Measurements from ENCODE around the gene DFFB. TPM values are rescaled to one million over a fixed set of nuclear protein-coding genes. Genes with fewer than 3 reads are reported as not detected.
A peak's percentile ranks its signal among the peaks of the same experiment; 100 is the strongest.

The DFFB gene
- total RNA-seq, 2 experiments from 2014 or later: 10.6 to 12.5 TPM

GRCh38 chr1:3821004-3821403 is 36.3 kb upstream of the DFFB start:
- POLR2A ChIA-PET: no interaction called here
- H3K27me3 Mint-ChIP-seq: no peaks in the 10 kb centered on the region
- CTCF ChIA-PET: no interaction called here

DNA sequence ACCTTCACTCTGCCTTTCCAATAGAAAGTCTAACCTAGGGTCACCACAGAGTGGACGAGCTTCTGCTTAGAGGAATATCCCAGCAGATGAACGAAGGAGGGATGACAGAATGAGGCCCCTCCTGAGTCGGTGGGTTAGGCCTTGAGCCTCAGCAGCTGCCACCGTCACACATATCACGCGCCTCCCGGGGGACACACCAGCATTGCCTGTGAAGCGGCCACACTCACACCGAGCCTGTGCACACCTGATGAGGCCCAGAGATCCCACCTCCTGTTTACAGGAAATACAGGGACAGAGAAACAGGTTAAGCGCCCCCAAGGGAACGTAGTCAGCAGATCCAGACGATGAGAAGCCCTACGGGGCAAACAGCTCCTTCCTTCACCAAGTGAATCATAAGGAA is 35.8 kb upstream of the DFFB start:
- Mint-ChIP-seq H3K4me1 (no peaks in the 10 kb centered on the region), H3K9me3 (no peaks in the 10 kb centered on the region), H3K27ac (no peak overlapping the region), H3K27me3 (no peaks in the 10 kb centered on the region), H3K4me3 (no peak overlapping the region), H3K36me3 (ENCODE audit: low read depth) (peaks cover 16% of the 10 kb centered on the region)
- CTCF ChIA-PET: no interaction called here
- POLR2A ChIA-PET: no interaction called here
- no peak for DNase-seq

More at GRCh38 chr1:3821004-3821403, 36.3 kb upstream of the DFFB start:
- H3K4me3 Mint-ChIP-seq: no peak overlapping the region
- no peaks in the 10 kb centered on the region for H3K4me1 Mint-ChIP-seq
- no peak overlapping the region for H3K27ac Mint-ChIP-seq
- H3K36me3 Mint-ChIP-seq (ENCODE audit: low read depth): peaks cover 16% of the 10 kb centered on the region
- DNase-seq: no peak
- no peaks in the 10 kb centered on the region for H3K9me3 Mint-ChIP-seq

GRCh38 chr1:3821908-3822307 is 35.4 kb upstream of the DFFB start:
- H3K9me3 Mint-ChIP-seq: no peaks in the 10 kb centered on the region
- H3K27ac Mint-ChIP-seq: no peak overlapping the region
- CTCF ChIA-PET: no interaction called here
- H3K27me3 Mint-ChIP-seq: no peaks in the 10 kb centered on the region
- POLR2A ChIA-PET: no interaction called here
- H3K4me3 Mint-ChIP-seq: no peak overlapping the region
- DNase-seq: no peak
- no peaks in the 10 kb centered on the region for H3K4me1 Mint-ChIP-seq
- peaks cover 16% of the 10 kb centered on the region for H3K36me3 Mint-ChIP-seq (ENCODE audit: low read depth)

DNA sequence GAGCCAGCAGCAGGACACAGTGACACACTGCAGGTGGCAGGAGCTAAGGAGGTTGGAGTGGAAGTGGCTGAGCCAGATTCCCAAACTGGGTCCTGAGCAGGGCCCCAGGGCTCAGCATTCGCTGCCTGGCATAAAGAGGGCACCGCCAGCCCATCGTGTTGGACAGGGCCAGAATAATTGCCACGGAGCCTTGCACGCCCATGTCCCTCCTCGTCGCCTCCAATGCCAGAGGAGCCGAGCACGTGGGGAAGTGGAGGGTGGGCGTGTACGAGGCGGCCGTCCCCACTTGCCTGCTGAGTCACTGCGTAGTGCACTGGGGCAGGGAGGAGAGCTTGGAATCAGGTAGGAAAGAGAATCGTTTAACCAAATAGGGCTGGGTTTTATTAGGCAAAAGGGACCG is 34.9 kb upstream of the DFFB start:
- ChIA-PET CTCF (no interaction called here), POLR2A (no interaction called here)
- peaks cover 16% of the 10 kb centered on the region for H3K36me3 Mint-ChIP-seq (ENCODE audit: low read depth)
- H3K27ac Mint-ChIP-seq: no peak overlapping the region
- DNase-seq: no peak
- no peak overlapping the region for H3K4me3 Mint-ChIP-seq
- H3K4me1 Mint-ChIP-seq: no peaks in the 10 kb centered on the region
- H3K27me3 Mint-ChIP-seq: no peaks in the 10 kb centered on the region
- H3K9me3 Mint-ChIP-seq: no peaks in the 10 kb centered on the region

GRCh38 chr1:3824650-3825049 is 32.6 kb upstream of the DFFB start:
- CTCF ChIA-PET: no interaction called here
- no peak overlapping the region for H3K27ac Mint-ChIP-seq
- POLR2A ChIA-PET: no interaction called here
- H3K9me3 Mint-ChIP-seq: no peaks in the 10 kb centered on the region
- H3K36me3 Mint-ChIP-seq (ENCODE audit: low read depth): peaks cover 22% of the 10 kb centered on the region
- H3K4me3 Mint-ChIP-seq: no peak overlapping the region
- DNase-seq: no peak
- no peaks in the 10 kb centered on the region for H3K4me1 Mint-ChIP-seq
- no peaks in the 10 kb centered on the region for H3K27me3 Mint-ChIP-seq

DNA sequence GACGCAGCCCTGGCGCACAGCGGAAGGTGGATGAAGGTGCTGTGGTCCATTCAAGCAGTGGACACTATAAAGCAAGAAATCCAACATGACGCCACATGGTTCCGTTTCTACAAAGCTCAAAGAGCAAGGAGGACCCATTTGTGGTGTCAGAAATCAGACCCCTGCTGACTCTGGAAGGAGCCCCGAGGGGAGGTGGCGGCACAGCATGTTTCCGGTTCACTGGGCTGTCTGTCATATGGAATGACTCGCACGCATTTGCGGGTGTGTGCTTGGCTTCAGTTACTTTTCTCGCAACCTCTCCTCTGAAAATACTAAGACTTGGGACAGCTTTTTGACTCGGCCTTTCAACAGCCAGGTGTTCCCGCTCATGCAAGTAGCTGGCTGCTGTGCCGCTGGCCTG is 31.9 kb upstream of the DFFB start:
- Mint-ChIP-seq H3K36me3 (ENCODE audit: low read depth) (peaks cover 22% of the 10 kb centered on the region), H3K9me3 (no peaks in the 10 kb centered on the region), H3K4me1 (no peaks in the 10 kb centered on the region), H3K27ac (no peak overlapping the region), H3K4me3 (no peak overlapping the region), H3K27me3 (no peaks in the 10 kb centered on the region)
- CTCF ChIA-PET: no interaction called here
- DNase-seq: no peak
- POLR2A ChIA-PET: no interaction called here

DNA sequence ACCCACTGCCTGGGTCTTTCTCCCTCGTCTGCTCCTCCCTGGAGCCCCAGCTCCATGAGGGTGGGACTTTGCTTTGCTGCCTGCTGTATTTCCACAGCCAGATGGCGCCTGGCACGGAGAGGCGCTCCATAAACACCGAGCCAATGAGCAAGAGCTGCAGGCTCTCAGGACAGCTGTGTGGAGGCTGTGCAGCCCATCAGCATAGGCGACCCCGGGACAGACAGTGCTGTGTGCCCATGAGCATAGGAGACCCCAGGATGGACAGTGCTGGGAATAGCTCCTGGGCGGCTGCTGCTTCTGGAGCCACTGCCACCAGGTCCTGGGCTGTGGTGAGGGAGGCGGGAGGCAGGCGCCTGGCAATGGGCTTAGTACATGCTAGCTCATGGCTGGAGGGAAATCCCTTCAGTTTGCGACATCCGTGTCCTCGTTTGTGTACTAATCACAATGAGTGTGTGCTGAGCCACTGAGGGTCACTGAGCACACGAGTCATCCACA is 29.4 kb upstream of the DFFB start:
- Mint-ChIP-seq H3K27me3 (no peaks in the 10 kb centered on the region), H3K4me3 (no peak overlapping the region), H3K27ac (peak overlapping the region; percentile 36), H3K36me3 (ENCODE audit: low read depth) (peaks cover 22% of the 10 kb centered on the region), H3K4me1 (no peaks in the 10 kb centered on the region), H3K9me3 (no peaks in the 10 kb centered on the region)
- ChIA-PET POLR2A (no interaction called here), CTCF (interaction anchor here (1.0 kb wide), 1 partner anchor 11 kb away, joined by 3 read pairs; no protein-coding TSS in a partner anchor)
- DNase-seq: no peak

DNA sequence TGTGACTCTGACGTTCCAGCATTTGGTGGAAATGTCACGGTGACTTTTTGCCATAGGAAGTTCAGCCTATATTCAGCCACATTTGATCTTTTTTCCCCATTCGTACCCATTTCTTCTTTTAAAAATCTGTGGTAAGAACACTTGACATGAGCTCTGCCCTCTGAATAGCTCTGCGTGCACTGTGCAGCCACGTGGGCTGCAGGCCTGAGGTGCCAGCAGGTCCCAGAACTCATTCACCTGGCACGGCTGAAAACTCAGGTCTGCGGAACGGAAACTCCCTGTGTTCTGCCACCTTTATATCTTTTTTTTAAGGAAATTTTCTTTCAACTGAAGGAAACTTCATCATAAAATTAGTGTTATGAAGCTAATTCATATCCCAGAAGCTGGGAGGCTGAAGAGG is 28.9 kb upstream of the DFFB start:
- H3K27ac Mint-ChIP-seq: no peak overlapping the region
- ChIA-PET POLR2A (no interaction called here), CTCF (interaction anchor here (1.0 kb wide), 1 partner anchor 12 kb away, joined by 3 read pairs; no protein-coding TSS in a partner anchor)
- no peaks in the 10 kb centered on the region for H3K4me1 Mint-ChIP-seq
- DNase-seq: no peak
- peaks cover 24% of the 10 kb centered on the region for H3K36me3 Mint-ChIP-seq (ENCODE audit: low read depth)
- no peak overlapping the region for H3K4me3 Mint-ChIP-seq
- no peaks in the 10 kb centered on the region for H3K27me3 Mint-ChIP-seq
- no peaks in the 10 kb centered on the region for H3K9me3 Mint-ChIP-seq

- no peak for DNase-seq
- ChIA-PET POLR2A (no interaction called here), CTCF (no interaction called here)
- no peak overlapping the region for H3K27ac Mint-ChIP-seq
- peaks cover 34% of the 10 kb centered on the region for H3K36me3 Mint-ChIP-seq (ENCODE audit: low read depth)
- no peaks in the 10 kb centered on the region for H3K9me3 Mint-ChIP-seq
- H3K27me3 Mint-ChIP-seq: no peaks in the 10 kb centered on the region
- H3K4me1 Mint-ChIP-seq: no peaks in the 10 kb centered on the region
- no peak overlapping the region for H3K4me3 Mint-ChIP-seq
These were observed 25.6 kb upstream of the DFFB start for GRCh38 chr1:3831689-3832088.

DNA sequence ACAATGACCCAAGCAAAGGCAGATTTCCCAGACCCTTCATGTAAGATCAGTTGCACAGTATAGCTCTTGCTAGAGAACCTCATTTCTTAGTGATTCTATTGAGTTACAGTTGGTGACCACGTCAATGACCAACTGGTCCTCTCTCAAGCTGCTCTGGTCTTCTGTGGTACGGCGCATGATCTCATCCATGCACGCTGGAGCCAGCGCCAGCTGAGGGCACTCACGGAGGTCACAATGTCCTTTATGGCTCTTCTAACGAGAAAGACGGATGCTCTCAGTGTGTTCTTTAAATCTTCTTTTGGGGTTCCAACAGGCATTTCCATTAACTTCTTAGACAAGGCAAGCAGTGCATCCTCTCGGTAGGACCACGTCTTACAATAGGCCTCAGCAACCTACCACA is 22.6 kb upstream of the DFFB start:
- no peak overlapping the region for H3K27ac Mint-ChIP-seq
- H3K4me3 Mint-ChIP-seq: no peak overlapping the region
- ChIA-PET CTCF (no interaction called here), POLR2A (no interaction called here)
- peaks cover 57% of the 10 kb centered on the region for H3K36me3 Mint-ChIP-seq (ENCODE audit: low read depth)
- H3K9me3 Mint-ChIP-seq: peaks cover 6% of the 10 kb centered on the region
- H3K4me1 Mint-ChIP-seq: no peaks in the 10 kb centered on the region
- no peaks in the 10 kb centered on the region for H3K27me3 Mint-ChIP-seq
- DNase-seq: no peak

DNA sequence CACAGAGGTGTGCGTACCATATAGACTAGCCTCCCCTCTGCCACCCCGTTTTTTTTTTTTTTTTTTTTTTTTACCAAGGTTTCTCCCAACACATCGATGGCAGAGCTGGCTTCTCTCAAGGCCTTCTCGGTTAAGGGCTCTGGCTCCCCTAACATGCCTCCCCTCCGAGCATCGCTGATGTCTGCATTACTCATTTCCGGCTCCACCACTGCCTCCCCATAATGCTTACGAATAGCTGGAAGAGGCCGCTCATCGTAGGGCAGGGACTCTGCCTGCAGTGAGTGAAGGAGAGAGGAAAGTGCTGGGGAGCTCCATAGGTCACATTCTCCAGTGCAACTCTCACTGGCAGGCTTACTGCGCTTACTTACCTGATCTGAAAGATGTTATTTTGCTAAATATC is 20.9 kb upstream of the DFFB start:
- Mint-ChIP-seq H3K4me1 (no peaks in the 10 kb centered on the region), H3K27me3 (no peaks in the 10 kb centered on the region), H3K9me3 (peaks cover 6% of the 10 kb centered on the region), H3K36me3 (ENCODE audit: low read depth) (peaks cover 61% of the 10 kb centered on the region), H3K4me3 (no peak overlapping the region), H3K27ac (no peak overlapping the region)
- no peak for DNase-seq
- ChIA-PET POLR2A (interaction anchor here (0.8 kb wide), 1 partner anchor 694 kb away, joined by 5 read pairs; no protein-coding TSS in a partner anchor), CTCF (interaction anchor here (0.6 to 1.0 kb wide), 2 partner anchors 10 to 21 kb away, joined by 3 read pairs; partner anchors contain the start of genes CEP104 and DFFB)

DNA sequence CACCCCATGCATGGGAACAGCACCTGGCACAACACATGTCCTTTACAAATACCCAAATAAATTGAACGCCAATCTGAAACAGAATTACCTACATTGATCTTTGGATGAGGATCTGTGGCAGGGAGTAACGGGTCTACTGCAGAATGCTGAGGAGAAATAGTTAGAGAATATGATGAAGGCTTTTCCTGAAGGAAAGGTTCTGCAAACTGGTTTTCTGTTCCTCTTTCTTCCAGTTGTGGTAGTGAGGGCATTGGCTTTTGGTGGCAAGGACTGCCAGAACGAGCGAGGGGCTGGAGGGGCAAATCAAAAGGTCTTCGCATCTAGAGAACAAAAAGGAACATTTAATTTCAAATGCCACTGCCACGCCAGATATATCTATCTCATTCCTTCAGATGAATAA is 20.1 kb upstream of the DFFB start:
- H3K36me3 Mint-ChIP-seq (ENCODE audit: low read depth): peaks cover 57% of the 10 kb centered on the region

DNA sequence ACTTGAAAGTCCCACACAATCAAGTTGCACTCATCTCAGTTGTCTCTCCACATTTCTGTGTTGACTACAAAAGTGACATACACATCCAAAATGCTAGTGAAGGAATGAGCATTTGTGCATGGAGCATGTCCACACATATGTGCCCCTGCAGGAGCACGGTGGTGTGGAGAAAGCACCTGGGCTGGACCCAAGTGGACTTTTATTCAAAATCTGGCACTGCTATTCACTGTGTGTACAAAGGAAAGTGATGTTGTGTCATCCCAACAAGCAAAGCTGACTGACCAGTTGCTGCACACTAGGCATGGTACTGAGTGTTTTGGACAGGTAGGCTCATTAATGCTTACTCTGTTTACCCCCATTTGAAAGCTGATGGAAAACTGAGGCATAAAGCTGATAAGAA is 19.6 kb upstream of the DFFB start:
- ChIA-PET CTCF (interaction anchor here (0.5 kb wide), 1 partner anchor 832 kb away, joined by 7 read pairs; no protein-coding TSS in a partner anchor), POLR2A (no interaction called here)
- DNase-seq: no peak
- no peak overlapping the region for H3K4me3 Mint-ChIP-seq
- H3K9me3 Mint-ChIP-seq: peaks cover 6% of the 10 kb centered on the region
- H3K4me1 Mint-ChIP-seq: no peaks in the 10 kb centered on the region
- H3K36me3 Mint-ChIP-seq (ENCODE audit: low read depth): peaks cover 56% of the 10 kb centered on the region
- no peaks in the 10 kb centered on the region for H3K27me3 Mint-ChIP-seq
- H3K27ac Mint-ChIP-seq: no peak overlapping the region

More for the DNA sequence above, 20.1 kb upstream of the DFFB start:
- peaks cover 6% of the 10 kb centered on the region for H3K9me3 Mint-ChIP-seq
- H3K4me1 Mint-ChIP-seq: no peaks in the 10 kb centered on the region
- no peak for DNase-seq
- CTCF ChIA-PET: interaction anchor here (0.5 kb wide), 1 partner anchor 832 kb away, joined by 7 read pairs; no protein-coding TSS in a partner anchor
- no peaks in the 10 kb centered on the region for H3K27me3 Mint-ChIP-seq
- no peak overlapping the region for H3K4me3 Mint-ChIP-seq
- POLR2A ChIA-PET: no interaction called here
- H3K27ac Mint-ChIP-seq: peak overlapping the region; percentile 50

- H3K27me3 Mint-ChIP-seq: no peaks in the 10 kb centered on the region
- POLR2A ChIA-PET: no interaction called here
- no peak overlapping the region for H3K27ac Mint-ChIP-seq
- DNase-seq: no peak
- peaks cover 60% of the 10 kb centered on the region for H3K36me3 Mint-ChIP-seq (ENCODE audit: low read depth)
- H3K4me1 Mint-ChIP-seq: no peaks in the 10 kb centered on the region
- CTCF ChIA-PET: no interaction called here
- peaks cover 6% of the 10 kb centered on the region for H3K9me3 Mint-ChIP-seq
- no peak overlapping the region for H3K4me3 Mint-ChIP-seq
These were observed 18.5 kb upstream of the DFFB start for GRCh38 chr1:3838788-3839187.

Measured in activated CD4-positive, alpha-beta T cell treated with anti-CD3 and anti-CD28 coated beads, Interleukin-2, amount 10 ng/mL, durations not matched to agents 7 days and 5 days (primary cell).